Right lobe of liver (tissue), 4 donors: ENCODE measurements around the gene RELN.

ENCODE experiments used
- POLR2A ChIP-seq: fragments of 450-650 bp; IDR thresholded peaks from one replicate; pipeline ENCODE4 v1.6.1; 2017; ENCODE audit warnings: antibody characterized with exemption, mild to moderate bottlenecking
- TF ChIP-seq, protein P1 (sequence below), 4 donors: fragments of 200-600 bp in 3 of 4; fragments of 450-650 bp in 1 of 4; IDR thresholded peaks; one replicate each; pipeline versions ENCODE4 v1.5.1 to v1.8.0; 2016 to 2022; ENCODE audit warnings: antibody characterized with exemption in 4 of 4, mild to moderate bottlenecking in 2 of 4
- donor health status: DM: no; HTN: no; CAD: no.
- donor health status: DM: no; HTN: no; CAD: no.
- donor health status: DM: no; HTN: yes; CAD: no.

DNA sequence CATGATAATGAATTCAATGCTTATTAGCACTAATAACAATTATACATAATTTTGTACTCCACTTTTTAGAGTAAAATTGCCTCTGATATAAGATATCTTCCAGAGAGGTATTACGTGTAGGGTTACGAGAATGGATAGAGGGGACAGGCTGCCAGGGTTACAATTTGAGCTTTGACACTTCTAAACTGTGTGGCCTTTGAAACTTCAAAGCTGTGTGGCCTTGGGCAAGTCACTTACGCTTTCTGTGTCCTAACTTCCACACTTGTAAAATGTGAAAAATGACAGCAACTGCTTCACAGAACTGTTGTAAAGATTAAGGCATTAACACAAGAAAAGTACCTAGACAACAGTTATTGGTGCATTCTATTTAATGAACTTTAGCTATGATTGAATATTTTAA lies 283.9 kb downstream of the RELN start:
- TF ChIP-seq, protein P1, sequence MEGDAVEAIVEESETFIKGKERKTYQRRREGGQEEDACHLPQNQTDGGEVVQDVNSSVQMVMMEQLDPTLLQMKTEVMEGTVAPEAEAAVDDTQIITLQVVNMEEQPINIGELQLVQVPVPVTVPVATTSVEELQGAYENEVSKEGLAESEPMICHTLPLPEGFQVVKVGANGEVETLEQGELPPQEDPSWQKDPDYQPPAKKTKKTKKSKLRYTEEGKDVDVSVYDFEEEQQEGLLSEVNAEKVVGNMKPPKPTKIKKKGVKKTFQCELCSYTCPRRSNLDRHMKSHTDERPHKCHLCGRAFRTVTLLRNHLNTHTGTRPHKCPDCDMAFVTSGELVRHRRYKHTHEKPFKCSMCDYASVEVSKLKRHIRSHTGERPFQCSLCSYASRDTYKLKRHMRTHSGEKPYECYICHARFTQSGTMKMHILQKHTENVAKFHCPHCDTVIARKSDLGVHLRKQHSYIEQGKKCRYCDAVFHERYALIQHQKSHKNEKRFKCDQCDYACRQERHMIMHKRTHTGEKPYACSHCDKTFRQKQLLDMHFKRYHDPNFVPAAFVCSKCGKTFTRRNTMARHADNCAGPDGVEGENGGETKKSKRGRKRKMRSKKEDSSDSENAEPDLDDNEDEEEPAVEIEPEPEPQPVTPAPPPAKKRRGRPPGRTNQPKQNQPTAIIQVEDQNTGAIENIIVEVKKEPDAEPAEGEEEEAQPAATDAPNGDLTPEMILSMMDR (IDR thresholded peaks at IDR 0.05): no peak
- no peak for TF ChIP-seq POLR2A
